ENCODE results near the gene GALNTL6. TPM values are rescaled to one million over a fixed set of nuclear protein-coding genes. Genes with fewer than 3 reads are reported as not detected.
A peak's percentile ranks its signal among the peaks of the same experiment; 100 is the strongest.

The GALNTL6 gene
- total and polyA plus RNA-seq, 2 experiments from 2014 or later, result not detected

DNA sequence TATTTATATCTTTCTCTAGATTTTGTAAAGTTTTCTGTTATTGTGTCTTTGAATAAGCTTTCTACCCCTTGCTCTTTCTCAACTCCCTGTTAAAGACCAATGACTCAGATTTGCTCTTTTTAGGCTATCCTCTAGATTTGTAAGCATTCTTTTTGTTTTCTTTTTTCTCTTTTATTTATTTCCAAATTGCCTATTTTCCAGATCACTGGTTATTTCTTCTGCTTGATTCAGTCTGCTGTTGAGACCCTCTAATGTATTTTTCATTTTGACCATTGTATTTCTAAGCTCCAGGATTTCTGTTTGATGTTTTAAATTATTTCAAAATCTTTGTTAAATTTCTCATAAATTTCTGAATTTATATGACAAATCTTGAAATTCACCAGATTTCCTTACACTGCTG is 892.8 kb downstream of the GALNTL6 start:
- DNase-seq (ENCODE audit: low read depth in 1 of 2, low spot score in 1 of 2), result no peak
- H3K36me3 ChIP-seq, result no peaks in the 10 kb centered on the region

DNA sequence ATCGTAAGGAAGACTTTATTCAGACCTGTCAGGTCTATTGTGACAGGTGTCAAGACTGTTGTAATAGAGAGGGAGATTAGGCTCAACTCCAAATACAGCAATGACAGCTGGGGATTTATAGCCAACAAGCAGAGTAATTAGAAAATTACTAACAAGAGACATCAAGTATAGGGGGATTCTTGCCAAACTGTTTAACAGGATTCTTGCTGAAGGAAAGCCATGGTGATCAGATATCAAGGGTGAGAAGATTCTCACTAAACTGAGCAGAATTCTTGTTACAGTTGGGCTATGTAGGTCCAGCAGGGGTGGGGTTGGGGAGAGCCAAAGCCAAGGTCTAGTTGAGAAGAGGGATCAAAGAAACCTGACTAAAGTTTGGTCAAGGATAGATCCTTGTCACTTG is 894.4 kb downstream of the GALNTL6 start:
- Histone ChIP-seq H3K9me3 (ENCODE audit: low read depth) (no peaks in the 10 kb centered on the region), H3K4me1 (ENCODE audit: low read depth) (no peaks in the 10 kb centered on the region), H3K27ac (no peak overlapping the region), H3K36me3 (no peaks in the 10 kb centered on the region), H3K27me3 (no peaks in the 10 kb centered on the region), H3K4me3 (no peak overlapping the region)
- no peak for DNase-seq (ENCODE audit: low read depth in 1 of 2, low spot score in 1 of 2)
- TF ChIP-seq, protein P1, sequence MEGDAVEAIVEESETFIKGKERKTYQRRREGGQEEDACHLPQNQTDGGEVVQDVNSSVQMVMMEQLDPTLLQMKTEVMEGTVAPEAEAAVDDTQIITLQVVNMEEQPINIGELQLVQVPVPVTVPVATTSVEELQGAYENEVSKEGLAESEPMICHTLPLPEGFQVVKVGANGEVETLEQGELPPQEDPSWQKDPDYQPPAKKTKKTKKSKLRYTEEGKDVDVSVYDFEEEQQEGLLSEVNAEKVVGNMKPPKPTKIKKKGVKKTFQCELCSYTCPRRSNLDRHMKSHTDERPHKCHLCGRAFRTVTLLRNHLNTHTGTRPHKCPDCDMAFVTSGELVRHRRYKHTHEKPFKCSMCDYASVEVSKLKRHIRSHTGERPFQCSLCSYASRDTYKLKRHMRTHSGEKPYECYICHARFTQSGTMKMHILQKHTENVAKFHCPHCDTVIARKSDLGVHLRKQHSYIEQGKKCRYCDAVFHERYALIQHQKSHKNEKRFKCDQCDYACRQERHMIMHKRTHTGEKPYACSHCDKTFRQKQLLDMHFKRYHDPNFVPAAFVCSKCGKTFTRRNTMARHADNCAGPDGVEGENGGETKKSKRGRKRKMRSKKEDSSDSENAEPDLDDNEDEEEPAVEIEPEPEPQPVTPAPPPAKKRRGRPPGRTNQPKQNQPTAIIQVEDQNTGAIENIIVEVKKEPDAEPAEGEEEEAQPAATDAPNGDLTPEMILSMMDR (IDR thresholded peaks at IDR 0.05; ENCODE audit: low read depth, low read length), result no peak

More for the DNA sequence above, 892.8 kb downstream of the GALNTL6 start:
- H3K4me1 ChIP-seq (ENCODE audit: low read depth), result no peaks in the 10 kb centered on the region
- TF ChIP-seq, protein P1 (IDR thresholded peaks at IDR 0.05; ENCODE audit: low read depth, low read length), result no peak
- H3K4me3 ChIP-seq, result no peak overlapping the region
- no peaks in the 10 kb centered on the region for H3K27me3 ChIP-seq
- H3K27ac ChIP-seq, result no peak overlapping the region
- no peaks in the 10 kb centered on the region for H3K9me3 ChIP-seq (ENCODE audit: low read depth)

DNA sequence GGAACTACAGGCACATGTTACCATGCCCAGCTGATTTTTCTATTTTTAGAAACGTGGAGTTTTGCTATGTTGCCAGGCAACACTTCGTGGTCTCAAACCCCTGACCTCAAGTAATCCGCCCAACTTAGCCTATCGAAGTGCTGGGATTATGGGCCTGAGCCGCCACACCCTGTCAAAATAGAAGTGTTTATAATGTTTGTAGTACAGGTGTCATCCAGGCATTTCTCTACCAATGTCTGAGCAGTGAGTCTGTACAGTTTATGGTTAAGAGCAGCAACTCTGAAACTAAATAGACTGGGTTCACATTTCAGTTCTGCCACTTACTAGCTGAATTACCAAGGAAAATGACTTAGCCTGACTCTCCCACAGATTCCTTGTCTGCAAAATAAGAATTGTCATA is 895.0 kb downstream of the GALNTL6 start:
- Histone ChIP-seq H3K27me3 (no peaks in the 10 kb centered on the region), H3K4me1 (ENCODE audit: low read depth) (no peaks in the 10 kb centered on the region), H3K36me3 (no peaks in the 10 kb centered on the region), H3K27ac (no peak overlapping the region), H3K4me3 (no peak overlapping the region), H3K9me3 (ENCODE audit: low read depth) (no peaks in the 10 kb centered on the region)
- DNase-seq (ENCODE audit: low read depth in 1 of 2, low spot score in 1 of 2), result no peak
- TF ChIP-seq, protein P1 (IDR thresholded peaks at IDR 0.05; ENCODE audit: low read depth, low read length), result no peak

DNA sequence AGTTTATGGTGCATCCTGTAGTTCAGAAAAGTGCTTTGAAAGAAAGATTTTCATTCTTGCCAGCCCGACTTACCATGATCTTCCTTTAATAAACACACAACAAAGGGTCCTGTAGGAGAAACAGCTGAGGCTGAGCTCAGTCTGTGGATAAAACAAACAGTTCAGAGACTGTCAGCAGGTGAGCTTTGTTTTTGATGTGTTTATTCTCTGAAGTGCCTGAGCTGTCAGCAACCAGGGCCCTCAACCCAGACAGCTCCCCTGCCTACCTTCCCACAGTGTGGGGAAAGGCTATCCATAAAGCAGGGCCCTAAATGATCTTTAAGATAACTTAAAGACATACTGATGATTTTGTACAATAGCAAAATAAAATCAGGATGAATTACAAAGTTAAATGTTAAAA is 896.2 kb downstream of the GALNTL6 start:
- H3K27me3 ChIP-seq, result no peaks in the 10 kb centered on the region
- H3K36me3 ChIP-seq, result no peaks in the 10 kb centered on the region
- H3K4me1 ChIP-seq (ENCODE audit: low read depth), result no peaks in the 10 kb centered on the region
- peak in 1 of 2 donors; percentile 22 for DNase-seq (ENCODE audit: low read depth in 1 of 2, low spot score in 1 of 2)
- H3K9me3 ChIP-seq (ENCODE audit: low read depth), result no peaks in the 10 kb centered on the region
- no peak overlapping the region for H3K27ac ChIP-seq
- TF ChIP-seq, protein P1 (IDR thresholded peaks at IDR 0.05; ENCODE audit: low read depth, low read length), result no peak
- no peak overlapping the region for H3K4me3 ChIP-seq

DNA sequence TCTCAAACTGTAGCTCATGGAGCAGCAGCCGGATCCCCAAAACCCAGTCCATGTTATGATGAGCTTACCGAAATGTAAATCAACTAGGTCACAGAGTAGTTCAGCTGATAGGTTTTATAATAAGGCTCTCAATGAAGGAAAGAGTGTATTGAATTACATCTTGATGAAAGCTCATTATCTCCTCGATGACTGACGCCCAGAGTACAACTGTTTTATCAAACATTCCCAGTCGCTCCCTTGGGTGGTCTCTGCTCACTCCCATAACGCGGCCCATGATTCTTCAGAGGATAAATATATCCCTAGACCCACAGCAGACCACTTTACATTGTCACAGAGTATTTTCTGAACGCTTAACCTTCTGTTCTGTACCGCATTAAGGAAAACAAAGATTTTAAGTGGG is 903.1 kb downstream of the GALNTL6 start:
- H3K4me3 ChIP-seq, result no peak overlapping the region
- H3K27me3 ChIP-seq, result no peaks in the 10 kb centered on the region
- no peaks in the 10 kb centered on the region for H3K9me3 ChIP-seq (ENCODE audit: low read depth)
- H3K27ac ChIP-seq, result no peak overlapping the region
- TF ChIP-seq, protein P1 (IDR thresholded peaks at IDR 0.05; ENCODE audit: low read depth, low read length), result no peak
- H3K4me1 ChIP-seq (ENCODE audit: low read depth), result peaks cover 5% of the 10 kb centered on the region
- H3K36me3 ChIP-seq, result no peaks in the 10 kb centered on the region
- no peak for DNase-seq (ENCODE audit: low read depth in 1 of 2, low spot score in 1 of 2)

DNA sequence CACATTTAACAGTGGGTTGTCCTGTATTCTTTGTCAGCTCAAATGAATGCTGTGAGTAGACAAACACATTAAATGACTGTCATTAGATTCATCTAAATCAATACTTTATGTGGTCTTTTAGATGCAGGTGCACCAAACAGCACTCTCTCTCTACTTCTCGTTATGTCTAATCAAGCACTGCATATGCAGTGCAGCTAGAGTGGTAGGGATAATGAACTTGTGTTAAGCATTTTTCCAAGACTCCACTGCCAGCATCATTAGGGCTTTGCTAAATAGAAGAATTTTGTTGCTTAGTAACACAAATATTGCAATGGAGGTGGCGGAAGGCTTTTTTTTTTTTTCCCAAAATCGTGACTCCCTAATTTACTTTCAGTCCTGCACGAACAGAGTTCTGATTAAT is 908.5 kb downstream of the GALNTL6 start:
- Histone ChIP-seq H3K27me3 (no peaks in the 10 kb centered on the region), H3K36me3 (no peaks in the 10 kb centered on the region), H3K4me3 (no peak overlapping the region), H3K9me3 (ENCODE audit: low read depth) (no peaks in the 10 kb centered on the region), H3K27ac (no peak overlapping the region), H3K4me1 (ENCODE audit: low read depth) (no peaks in the 10 kb centered on the region)
- TF ChIP-seq, protein P1 (IDR thresholded peaks at IDR 0.05; ENCODE audit: low read depth, low read length), result no peak
- no peak for DNase-seq (ENCODE audit: low read depth in 1 of 2, low spot score in 1 of 2)

All from cardiac muscle cell (in vitro differentiated cells and primary cell).